Measurements from ENCODE around the gene KANK2.
"Not testable (repeated sequence)": the region's sequence is repeated elsewhere in the genome, so short reads cannot be mapped to it uniquely, and the experiment has no call there.

KANK2 gene

GRCh38 chr19:11169896-11170678 is 27.3 kb downstream of the KANK2 start:
- no peak for DNase-seq

DNA sequence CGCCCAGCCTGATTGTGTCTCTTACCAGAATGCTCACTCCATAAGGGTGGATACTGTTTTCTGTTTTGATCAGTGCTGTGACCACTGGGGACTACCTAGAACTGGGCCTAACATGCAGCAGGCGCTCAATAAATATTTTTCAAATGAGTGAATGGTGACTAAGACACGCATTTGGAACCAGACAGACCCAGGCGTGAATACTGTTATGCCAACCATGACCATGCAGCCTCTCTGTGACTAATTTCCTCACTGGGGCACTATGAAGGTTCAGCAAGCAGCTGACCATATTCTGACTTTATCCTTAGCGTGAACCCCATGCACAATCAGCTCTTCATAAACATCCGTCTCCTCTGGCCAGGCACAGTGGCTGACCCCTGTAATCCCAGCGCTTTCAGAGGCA is 28.8 kb downstream of the KANK2 start:
- no peak for DNase-seq

DNA sequence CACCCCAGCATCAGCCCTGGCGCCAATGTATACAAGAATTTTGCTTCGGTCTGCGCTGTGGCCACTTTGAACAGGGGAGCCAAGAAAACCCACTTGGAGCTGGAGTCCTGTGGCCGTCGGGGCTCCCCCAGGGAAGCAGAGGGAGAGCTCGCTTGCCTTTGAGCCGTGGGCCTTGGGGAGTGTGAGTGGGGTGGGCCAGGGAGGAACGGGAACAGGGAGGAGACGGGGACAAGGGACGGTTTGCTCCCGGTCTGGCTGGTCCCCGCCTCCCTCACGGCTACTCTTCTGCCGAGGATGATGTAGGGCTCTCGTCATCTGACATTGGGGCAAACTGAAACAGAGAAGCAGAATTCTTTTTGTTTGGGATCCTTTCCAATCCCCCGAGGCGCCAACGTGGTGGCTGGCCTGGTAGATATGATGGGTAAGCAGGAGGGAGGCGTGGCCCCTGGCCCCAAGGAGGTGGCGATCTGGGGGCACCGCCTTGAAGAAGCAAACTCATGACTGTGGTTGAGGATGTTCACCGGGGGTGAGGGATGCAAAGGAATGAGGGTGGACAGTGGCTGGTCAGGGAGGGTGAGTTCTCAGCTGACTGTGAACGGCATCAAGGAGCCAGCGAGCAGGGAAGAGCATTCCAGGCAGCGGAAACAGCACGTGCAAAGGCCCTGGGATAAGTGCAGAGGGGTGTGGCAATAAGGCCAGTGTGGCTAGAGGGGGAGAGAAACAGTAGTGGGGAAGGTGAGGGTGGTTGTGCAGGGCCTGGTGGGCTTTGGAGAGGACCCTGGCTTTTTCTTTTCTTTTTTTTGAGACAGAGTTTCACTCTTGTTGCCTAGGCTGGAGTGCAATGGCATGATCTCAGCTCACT is 30.8 kb downstream of the KANK2 start:
- no peak for DNase-seq

DNA sequence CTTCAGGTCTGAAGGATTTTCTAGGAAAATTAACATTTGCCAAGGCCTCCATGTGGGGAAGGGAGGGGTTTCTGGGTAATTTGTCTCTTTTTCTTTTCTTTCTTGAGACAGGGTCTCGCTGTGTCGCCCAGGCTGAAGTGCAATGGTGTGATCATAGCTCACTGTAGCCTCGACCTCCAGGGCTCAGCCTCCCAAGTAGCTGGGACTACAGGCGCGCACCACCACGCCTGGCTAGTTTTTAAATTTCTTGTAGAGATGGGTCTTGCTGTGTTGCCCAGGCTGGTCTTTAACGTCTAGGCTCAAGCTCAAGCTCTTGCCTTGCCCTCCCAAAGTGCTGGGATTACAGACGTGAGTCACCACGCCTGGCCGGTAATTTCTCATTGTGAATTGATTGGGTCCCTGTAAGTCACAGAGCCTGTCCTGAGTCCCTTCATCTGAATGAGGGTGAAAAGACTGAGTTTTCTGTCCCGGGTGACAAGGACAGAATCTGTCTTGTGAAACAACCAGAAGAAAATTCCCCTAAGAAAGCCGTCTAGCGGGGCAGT is 31.8 kb downstream of the KANK2 start:
- DNase-seq = no peak

DNA sequence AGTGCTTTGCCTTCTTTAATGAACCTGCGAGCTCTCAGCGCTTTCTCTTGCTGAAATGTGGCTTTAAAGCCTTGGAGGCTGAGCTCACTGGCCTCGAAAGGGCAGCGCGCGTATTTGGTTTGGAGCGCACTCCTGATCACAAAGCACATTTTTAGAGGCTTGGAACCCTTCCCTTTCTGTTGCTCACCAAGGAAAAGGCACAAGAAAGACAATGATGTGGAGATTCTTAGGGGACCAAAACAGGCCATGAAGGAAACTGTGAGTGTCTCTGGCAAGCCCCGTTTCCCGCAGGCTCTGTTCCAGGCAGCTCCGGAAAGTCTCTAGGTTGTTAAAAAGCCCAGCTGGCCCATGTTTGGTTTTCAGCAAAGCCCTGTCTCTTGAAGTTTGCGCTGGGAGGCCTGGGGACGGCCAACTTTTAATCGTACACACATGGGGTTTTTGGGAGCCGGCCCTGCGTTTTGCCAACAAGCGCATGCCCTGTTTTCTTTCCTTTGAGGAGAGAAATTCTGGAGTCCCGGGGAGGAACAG is 32.4 kb downstream of the KANK2 start:
- DNase-seq = no peak

DNA sequence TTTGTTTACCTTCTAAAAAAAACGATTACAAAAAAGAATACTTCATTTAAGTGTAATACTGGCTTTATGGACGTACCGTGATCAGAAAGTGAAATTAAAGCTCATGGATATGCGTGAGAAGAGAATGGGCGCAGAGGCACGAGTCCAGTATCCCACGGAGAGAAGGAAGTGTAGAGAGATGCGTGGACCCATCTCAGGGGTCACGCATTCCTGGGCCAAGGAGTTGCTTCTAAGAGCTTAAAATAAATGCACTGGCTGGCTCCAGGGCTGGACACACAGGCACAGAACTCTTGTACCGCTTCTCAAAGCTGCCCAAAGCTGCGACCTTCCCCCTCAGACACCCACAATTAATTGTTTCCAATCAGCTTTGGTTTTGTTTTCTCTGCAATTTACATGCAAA is 33.0 kb downstream of the KANK2 start:
- no peak for DNase-seq

- not testable (repeated sequence) for DNase-seq
These were observed 36.9 kb downstream of the KANK2 start for GRCh38 chr19:11160440-11160768.

DNA sequence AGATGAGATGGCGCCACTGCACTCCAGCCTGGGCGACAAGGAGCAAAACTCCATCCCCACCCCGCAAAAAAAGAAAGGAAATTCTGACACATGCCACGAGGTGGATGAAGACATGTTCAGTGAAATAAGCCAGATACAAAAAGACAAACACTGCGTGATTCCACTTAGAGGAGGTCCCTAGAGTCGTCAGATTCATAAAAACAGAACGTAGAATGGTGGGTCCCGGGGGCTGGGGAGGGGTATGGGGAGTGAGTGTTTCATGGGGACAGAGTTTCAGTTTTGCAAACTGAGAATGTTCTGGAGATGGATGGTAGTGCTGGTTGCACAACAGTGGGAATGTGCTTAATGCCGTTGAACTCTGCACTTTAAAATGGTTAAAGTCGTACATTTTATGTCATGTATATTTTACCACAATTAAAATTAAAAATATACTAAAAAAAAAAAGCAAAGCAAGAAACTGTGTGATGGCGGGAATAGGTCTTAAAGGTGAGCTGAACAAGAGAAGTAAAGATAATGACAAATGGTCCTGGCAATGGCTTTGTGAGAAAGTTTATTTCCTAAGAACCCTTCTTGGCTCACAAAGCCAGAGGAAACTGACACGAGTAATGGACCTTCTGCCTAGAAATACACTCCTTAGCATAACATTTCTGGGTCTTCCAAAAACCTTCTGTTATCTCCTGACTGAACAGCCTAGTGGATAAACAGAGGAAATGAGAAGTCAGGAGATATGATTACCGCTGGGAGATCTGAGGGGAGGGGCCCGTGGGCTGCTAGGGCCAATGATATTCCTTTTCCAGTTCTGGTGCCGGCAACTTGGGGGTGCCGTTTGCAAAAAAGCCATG is 37.5 kb downstream of the KANK2 start:
- no peak for DNase-seq

GRCh38 chr19:11155373-11156120 is 41.8 kb downstream of the KANK2 start, which contains the start of gene SPC24:
SPC24 (minus strand) TSS chr19:11155782; CDS start chr19:11155776, 6 bp downstream.
- DNase-seq = peak; percentile 85

- DNase-seq = no peak
These were observed 42.7 kb downstream of the KANK2 start for GRCh38 chr19:11154683-11155047.

GRCh38 chr19:11152318-11153062 is 44.9 kb downstream of the KANK2 start:
- DNase-seq = no peak

GRCh38 chr19:11151181-11151580 is 46.2 kb downstream of the KANK2 start:
- DNase-seq = no peak

GRCh38 chr19:11148001-11148400 is 49.3 kb downstream of the KANK2 start:
- DNase-seq = no peak

DNA sequence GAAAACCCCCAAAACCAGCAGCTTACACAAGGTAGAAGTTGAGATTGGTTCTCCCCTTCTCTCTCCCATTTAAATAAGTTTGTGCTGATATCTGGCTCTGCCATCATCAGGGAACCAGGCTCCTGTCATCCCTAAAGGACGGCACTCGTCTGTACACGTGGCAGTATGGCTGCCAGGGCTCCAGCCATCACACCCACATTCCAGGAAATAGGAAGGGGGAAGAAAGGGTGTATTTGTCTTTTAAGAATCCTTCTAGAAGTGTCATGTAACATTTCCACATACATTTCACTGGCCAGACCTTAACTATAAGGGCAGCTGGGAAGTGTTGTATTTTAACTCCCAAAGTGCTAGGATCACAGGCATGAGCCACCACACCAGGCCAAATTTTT is 51.8 kb downstream of the KANK2 start:
- no peak for DNase-seq

- DNase-seq = no peak
These were observed 54.7 kb downstream of the KANK2 start for GRCh38 chr19:11142528-11143171.

DNA sequence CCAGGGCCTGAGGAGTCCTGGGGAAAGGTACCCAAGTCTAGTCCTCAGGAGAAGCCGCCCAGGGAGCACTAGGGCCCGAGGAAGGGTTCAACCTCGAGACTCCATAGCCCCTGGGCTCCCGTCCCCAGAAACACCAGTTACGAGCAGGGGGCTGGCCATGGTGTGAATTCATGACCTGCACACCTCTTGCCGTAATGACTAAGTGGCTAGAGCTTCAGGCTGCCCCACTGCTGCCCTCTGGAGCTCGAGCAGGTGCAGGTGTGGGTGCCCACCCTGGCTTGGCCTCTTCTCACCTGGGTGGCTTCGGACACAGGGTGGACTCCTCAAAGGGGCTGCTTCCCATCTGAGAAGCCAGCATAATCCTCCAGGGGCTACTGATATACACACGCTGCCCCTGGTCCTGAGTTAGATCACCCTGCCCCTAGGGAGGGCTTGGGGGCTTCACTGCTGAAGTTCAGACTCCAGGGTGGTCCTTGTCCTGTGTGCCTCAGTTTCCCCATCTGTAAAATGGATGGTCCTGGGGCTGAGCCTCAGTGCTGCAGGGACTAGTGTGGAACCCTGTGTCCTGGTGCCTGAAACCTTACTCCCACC is 55.3 kb downstream of the KANK2 start:
- DNase-seq = no peak

- DNase-seq = no peak
These were observed 56.4 kb downstream of the KANK2 start for GRCh38 chr19:11140896-11141295.

- not testable (repeated sequence) for DNase-seq
These were observed 57.3 kb downstream of the KANK2 start for GRCh38 chr19:11140023-11140538.

DNA sequence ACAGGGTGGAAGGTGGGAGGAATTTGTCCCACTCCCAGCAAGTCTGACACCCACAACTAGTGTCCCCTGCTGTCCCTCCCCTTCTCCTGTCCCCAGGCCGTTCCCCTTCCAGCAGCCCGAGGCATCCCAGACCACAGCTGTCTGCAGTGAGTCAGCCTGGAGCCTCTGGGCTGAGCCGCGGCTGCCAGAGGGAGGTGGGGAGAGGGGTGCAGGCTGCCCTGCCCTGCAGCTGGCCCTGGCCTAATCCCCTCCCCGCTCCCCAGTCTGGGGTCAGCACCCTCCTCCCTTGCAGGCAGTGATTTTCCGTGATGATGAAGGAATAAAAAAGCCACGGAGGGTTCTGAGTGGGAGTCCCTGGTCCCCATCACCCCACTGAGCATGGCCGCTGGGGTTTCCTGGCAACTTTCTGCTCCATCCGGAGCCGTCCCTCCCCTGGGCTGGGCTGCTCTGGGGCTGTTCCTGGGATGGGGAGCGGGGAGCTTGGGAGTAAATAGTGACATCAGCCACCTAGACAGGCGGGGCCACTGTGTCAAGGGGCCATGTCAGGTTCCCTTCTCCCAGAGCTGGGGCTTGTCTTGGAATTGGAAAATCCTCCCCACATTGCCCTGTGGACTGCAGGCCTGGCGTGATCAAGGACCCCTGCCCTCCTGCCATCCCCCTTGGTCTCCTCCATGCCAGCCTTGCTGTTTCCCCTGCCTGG is 58.6 kb downstream of the KANK2 start:
- DNase-seq = no peak
